SH-SY5Y (cell line): ENCODE results near the gene IZUMO2.

Experiments
- GATA2 ChIP-seq: IDR thresholded peaks from 2 replicates; pipeline ENCODE4 v1.6.1; 2011; ENCODE audit warnings: mild to moderate bottlenecking, low read depth, low read length
- GATA3 ChIP-seq: IDR thresholded peaks from 2 replicates; pipeline ENCODE4 v1.6.1; 2011; ENCODE audit warnings: low read depth, mild to moderate bottlenecking, low read length, moderate library complexity

GRCh38 chr19:50175924-50176323 lies 12.8 kb upstream of the IZUMO2 start:
- TF ChIP-seq GATA2 (no peak), GATA3 (no peak)
